ENCODE results near the gene SLC35A4.

SLC35A4 gene

DNA sequence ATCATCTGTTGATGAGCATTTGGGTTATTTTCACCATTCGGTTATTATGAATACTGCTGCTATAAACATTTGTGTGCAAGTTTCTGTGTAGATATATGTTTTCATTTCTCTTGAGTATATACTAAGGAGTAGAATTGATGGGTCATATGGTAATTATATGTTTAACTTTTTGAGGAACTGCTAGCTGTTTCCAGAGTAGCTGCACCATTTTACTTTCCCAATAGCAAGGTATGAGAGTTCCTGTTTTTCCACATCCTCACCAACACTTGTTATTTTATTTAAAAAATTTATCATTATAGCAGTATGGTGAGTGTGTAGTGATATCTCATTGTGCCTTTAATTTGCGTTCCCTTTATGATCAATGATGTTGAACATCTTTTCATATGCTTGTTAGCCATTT, 39.1 kb downstream of the SLC35A4 start:
- in situ Hi-C loops (cut with HindIII; ENCODE audit: low pct_unique_long_range_greater_than_20kb, low sequenced_read_pairs), result no loop called here
- DNase-seq (ENCODE audit: low read depth in 1 of 2, low spot score in 1 of 2), result no peak

DNA sequence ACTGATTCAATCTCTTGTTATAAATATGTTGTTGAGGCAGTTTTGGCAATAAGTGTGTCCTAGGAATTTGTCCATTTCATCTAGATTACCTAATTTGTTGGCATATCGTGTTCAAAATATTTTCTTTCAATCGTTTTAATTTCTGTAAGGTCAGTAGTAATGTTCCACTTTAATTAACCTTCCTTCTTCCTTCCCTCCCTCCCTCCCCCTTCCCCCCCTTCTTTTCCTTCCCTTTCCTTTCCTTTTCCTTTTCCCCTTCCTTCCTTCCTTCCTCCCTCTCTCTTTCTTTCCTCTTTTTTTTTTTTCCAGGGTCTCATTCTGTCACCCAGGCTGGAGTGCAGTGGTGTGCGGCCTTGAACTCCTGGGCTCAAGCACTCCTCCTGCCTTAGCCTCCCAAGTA, 41.3 kb downstream of the SLC35A4 start:
- in situ Hi-C loops (cut with HindIII; ENCODE audit: low pct_unique_long_range_greater_than_20kb, low sequenced_read_pairs), result no loop called here
- no peak for DNase-seq (ENCODE audit: low read depth in 1 of 2, low spot score in 1 of 2)
- TF ChIP-seq JUND (IDR thresholded peaks at IDR 0.05; ENCODE audit: low read depth), result no peak

More for the DNA sequence above, 39.1 kb downstream of the SLC35A4 start:
- no peak for TF ChIP-seq JUND (IDR thresholded peaks at IDR 0.05; ENCODE audit: low read depth)

DNA sequence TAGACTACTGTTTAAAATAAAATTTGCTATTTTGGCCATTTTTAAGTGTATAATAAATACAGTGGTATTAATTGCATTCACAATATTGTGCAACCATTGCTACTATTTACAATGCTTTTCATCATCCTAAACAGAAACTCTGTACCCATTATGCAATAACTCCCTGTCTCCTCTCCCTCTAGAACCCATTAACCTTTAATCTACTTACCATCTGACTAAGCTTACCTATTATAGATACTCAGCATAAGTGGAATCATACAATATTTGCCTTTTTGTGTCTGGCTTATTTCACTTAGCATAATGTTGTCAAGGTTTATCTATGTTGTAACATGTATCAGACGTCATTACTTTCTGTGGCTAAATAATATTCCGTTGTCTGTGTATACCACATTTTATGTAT, 42.4 kb downstream of the SLC35A4 start:
- in situ Hi-C loops (cut with HindIII; ENCODE audit: low pct_unique_long_range_greater_than_20kb, low sequenced_read_pairs), result no loop called here
- no peak for TF ChIP-seq JUND (IDR thresholded peaks at IDR 0.05; ENCODE audit: low read depth)
- no peak for DNase-seq (ENCODE audit: low read depth in 1 of 2, low spot score in 1 of 2)

DNA sequence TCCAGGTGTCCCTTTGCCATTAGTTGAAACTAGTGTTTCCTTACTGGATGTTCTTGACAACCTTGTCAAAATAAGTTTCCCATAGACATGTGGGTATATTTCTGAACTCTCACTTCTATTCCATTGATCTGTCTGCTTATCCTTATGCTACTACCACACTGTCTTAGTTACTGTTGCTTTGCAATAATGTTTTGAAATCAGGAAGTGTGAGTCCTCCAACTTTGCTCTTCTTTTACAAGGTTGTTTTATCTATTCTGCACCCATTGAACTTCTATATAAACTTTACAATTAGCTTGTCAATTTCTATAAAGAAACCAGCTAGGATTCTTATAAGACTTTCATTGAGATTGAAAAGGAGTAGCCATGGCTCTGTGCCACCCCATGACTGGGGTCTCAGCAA, 44.1 kb downstream of the SLC35A4 start:
- no peak for DNase-seq (ENCODE audit: low read depth in 1 of 2, low spot score in 1 of 2)
- in situ Hi-C loops (cut with HindIII; ENCODE audit: low pct_unique_long_range_greater_than_20kb, low sequenced_read_pairs), result no loop called here
- no peak for TF ChIP-seq JUND (IDR thresholded peaks at IDR 0.05; ENCODE audit: low read depth)

DNA sequence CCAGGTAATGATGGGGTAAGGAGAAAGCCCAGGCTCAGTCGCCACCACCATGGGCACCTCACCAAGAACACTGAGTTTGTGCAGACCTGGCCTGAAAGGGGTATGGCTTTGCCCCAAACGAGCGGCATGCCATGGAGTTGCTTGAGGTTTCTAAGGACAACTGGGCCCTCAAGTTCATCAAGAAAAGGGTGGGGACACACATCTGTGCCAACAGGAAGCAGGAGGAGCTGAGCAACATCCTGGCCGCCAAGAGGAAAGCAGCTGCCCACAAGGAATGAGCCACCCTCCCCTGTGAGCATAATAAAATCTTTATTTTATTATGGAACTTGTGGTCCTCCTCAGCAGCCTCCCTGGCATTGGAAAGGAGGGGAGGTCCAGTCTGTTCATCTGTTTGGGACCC, 44.5 kb downstream of the SLC35A4 start:
- no peak for DNase-seq (ENCODE audit: low read depth in 1 of 2, low spot score in 1 of 2)

DNA sequence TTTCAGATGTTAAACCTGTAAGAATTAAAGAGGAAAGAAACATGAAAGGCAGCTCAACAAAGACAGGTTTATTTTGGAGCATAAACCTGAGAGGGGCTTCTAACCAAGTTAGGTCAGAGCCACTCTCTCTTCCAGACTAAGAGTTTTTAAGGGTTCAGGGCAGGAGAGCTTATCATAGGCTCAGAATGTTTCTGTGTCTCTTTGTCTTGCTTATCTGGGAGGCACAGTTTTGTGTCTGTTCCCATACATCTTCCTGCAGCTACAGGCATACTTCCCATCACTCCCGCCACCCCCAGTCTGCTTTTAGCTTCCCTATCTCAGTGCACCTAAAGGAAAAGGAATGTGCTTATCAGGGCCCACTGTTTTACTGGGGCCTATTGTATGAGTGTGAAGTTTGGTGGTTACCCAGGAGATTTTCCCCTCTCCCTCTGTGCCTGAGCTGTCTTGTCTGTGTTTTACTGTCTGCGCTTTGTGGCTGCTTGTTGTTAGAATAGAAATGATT, 46.4 kb downstream of the SLC35A4 start:
- DNase-seq (ENCODE audit: low read depth in 1 of 2, low spot score in 1 of 2), result no peak
- in situ Hi-C loops (cut with HindIII; ENCODE audit: low pct_unique_long_range_greater_than_20kb, low sequenced_read_pairs), result no loop called here
- TF ChIP-seq JUND (IDR thresholded peaks at IDR 0.05; ENCODE audit: low read depth), result no peak

More for the DNA sequence above, 44.5 kb downstream of the SLC35A4 start:
- in situ Hi-C loops (cut with HindIII; ENCODE audit: low pct_unique_long_range_greater_than_20kb, low sequenced_read_pairs), result no loop called here
- no peak for TF ChIP-seq JUND (IDR thresholded peaks at IDR 0.05; ENCODE audit: low read depth)

Measured in T47D (cell line).